ENCODE measurements around the gene ADAM22.

The ADAM22 gene

DNA sequence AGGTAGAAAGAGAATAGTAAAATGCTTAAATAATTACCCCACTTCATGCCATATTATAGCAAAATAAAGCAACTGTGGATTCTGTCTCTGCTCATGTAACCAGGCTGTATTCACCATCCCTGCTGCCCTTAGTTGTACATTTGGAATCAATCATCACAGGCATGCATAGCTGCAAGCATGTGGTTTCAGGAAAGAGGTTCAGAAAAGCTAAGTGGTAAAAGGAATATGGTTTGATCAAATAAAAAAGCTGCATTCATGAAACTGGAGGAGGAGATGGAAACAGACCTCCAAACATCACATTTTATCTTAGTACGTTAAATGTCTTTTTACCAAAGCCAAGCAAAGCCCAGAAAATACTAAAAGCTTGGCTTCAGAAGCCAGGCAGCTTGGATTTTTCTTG is 81.3 kb downstream of the ADAM22 start:
- no peaks in the 10 kb centered on the region for H3K36me3 Mint-ChIP-seq (ENCODE audit: low read depth)

GRCh38 chr7:88018501-88018900 is 84.5 kb downstream of the ADAM22 start:
- Mint-ChIP-seq H3K27ac (no peak overlapping the region), H3K4me3 (no peak overlapping the region), H3K27me3 (ENCODE audit: low read depth) (no peaks in the 10 kb centered on the region), H3K9me3 (no peaks in the 10 kb centered on the region), H3K4me1 (no peaks in the 10 kb centered on the region), H3K36me3 (ENCODE audit: low read depth) (no peaks in the 10 kb centered on the region)
- TF ChIP-seq, protein P1, sequence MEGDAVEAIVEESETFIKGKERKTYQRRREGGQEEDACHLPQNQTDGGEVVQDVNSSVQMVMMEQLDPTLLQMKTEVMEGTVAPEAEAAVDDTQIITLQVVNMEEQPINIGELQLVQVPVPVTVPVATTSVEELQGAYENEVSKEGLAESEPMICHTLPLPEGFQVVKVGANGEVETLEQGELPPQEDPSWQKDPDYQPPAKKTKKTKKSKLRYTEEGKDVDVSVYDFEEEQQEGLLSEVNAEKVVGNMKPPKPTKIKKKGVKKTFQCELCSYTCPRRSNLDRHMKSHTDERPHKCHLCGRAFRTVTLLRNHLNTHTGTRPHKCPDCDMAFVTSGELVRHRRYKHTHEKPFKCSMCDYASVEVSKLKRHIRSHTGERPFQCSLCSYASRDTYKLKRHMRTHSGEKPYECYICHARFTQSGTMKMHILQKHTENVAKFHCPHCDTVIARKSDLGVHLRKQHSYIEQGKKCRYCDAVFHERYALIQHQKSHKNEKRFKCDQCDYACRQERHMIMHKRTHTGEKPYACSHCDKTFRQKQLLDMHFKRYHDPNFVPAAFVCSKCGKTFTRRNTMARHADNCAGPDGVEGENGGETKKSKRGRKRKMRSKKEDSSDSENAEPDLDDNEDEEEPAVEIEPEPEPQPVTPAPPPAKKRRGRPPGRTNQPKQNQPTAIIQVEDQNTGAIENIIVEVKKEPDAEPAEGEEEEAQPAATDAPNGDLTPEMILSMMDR (IDR thresholded peaks at IDR 0.05; ENCODE audit: unreplicated experiment in 3 of 3): no peak

More for the DNA sequence above, 81.3 kb downstream of the ADAM22 start:
- no peaks in the 10 kb centered on the region for H3K9me3 Mint-ChIP-seq
- H3K27me3 Mint-ChIP-seq (ENCODE audit: low read depth): no peaks in the 10 kb centered on the region
- H3K27ac Mint-ChIP-seq: no peak overlapping the region
- no peaks in the 10 kb centered on the region for H3K4me1 Mint-ChIP-seq
- TF ChIP-seq, protein P1 (IDR thresholded peaks at IDR 0.05; ENCODE audit: unreplicated experiment in 3 of 3): no peak
- H3K4me3 Mint-ChIP-seq: no peak overlapping the region

DNA sequence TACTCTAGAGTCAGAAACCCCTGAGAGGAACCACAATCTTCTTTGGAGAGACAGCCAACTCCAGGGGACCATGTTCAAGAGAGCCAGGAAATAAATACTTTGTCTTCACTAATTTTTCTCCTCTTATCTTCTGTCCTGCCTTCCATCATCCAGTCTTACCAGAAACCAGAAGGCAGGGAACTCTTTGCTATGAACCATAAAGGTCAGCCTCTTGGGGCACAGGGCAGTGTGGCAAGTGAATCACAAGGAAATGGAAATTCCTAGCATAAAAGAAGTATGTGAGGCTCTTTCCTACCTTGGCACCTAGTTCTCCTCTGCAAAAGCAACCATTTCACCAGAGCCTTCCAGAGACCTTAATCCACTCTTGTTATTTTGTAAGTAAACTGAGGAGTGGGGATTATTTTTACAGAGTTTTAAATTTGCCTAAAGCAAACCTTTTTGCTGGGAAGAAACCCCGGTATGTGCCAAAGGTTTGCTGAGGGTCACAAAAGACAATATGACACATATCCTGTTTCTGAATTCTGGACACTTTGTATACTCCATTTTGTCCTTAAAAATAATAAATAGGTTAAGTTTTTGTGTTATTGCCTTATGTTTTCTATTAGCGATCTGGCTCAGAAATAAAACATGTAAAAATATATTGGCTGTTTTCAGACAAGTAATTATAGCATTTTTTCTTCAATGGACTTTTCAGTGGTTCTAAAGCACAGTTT is 87.1 kb downstream of the ADAM22 start:
- no peaks in the 10 kb centered on the region for H3K4me1 Mint-ChIP-seq
- no peaks in the 10 kb centered on the region for H3K27me3 Mint-ChIP-seq (ENCODE audit: low read depth)
- no peak overlapping the region for H3K4me3 Mint-ChIP-seq
- peaks cover 6% of the 10 kb centered on the region for H3K9me3 Mint-ChIP-seq
- no peak overlapping the region for H3K27ac Mint-ChIP-seq
- TF ChIP-seq, protein P1 (IDR thresholded peaks at IDR 0.05; ENCODE audit: unreplicated experiment in 3 of 3): no peak
- no peaks in the 10 kb centered on the region for H3K36me3 Mint-ChIP-seq (ENCODE audit: low read depth)

DNA sequence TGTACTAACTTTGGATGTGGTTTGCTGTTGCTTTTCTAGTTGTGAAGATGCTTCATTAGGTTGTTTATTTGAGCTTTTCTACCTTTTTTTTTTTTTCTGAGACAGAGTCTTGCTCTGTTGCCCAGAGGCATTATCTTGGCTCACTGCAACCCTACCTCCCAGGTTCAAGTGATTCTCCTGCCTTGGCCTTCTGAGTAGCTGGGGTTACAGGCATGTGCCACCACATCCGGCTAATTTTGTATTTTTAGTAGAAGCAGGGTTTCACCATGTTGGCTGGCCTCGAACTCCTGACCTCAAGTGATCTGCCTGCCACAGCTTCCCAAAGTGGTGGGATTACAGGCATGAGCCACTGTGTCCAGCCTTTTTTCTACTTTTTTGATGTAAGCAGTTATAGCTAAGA is 93.7 kb downstream of the ADAM22 start:
- TF ChIP-seq, protein P1 (IDR thresholded peaks at IDR 0.05; ENCODE audit: unreplicated experiment in 3 of 3): no peak
- no peak overlapping the region for H3K4me3 Mint-ChIP-seq
- no peak overlapping the region for H3K27ac Mint-ChIP-seq
- no peaks in the 10 kb centered on the region for H3K27me3 Mint-ChIP-seq (ENCODE audit: low read depth)
- peaks cover 22% of the 10 kb centered on the region for H3K36me3 Mint-ChIP-seq (ENCODE audit: low read depth)
- H3K9me3 Mint-ChIP-seq: peaks cover 35% of the 10 kb centered on the region
- no peaks in the 10 kb centered on the region for H3K4me1 Mint-ChIP-seq

DNA sequence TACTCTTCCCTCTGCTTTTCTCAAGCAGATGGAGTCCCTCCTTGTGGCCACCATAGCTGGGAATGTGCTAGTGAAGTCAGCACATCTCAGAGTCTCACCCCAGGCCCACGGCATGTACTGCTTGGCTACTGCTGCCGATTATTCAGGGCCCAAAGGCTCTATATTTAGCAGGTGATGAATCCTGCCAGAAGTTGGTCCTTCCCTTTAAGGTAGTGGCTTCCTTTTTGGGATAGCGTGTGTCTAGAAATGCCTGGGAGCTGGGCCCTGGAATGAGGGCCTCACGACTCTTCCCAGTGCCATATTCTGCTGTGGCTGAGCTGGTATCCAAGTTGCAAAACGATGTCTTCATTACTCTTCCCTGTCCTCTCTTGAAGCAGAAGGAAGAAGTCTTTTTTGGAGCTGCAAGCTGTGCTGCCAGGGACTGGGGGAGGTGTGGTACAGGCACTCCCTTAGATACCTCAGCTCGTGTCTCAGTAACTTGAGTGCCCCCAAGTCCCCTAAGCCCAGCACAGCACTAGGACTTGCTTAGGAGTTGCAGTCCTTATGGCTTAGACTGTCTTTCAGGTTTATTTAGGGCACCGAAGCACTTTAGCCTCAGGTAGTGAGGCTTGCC is 100.1 kb downstream of the ADAM22 start:
- Mint-ChIP-seq H3K4me1 (no peaks in the 10 kb centered on the region), H3K36me3 (ENCODE audit: low read depth) (peaks cover 23% of the 10 kb centered on the region), H3K27ac (no peak overlapping the region), H3K27me3 (ENCODE audit: low read depth) (no peaks in the 10 kb centered on the region), H3K9me3 (peaks cover 28% of the 10 kb centered on the region), H3K4me3 (no peak overlapping the region)
- TF ChIP-seq, protein P1 (IDR thresholded peaks at IDR 0.05; ENCODE audit: unreplicated experiment in 3 of 3): no peak

DNA sequence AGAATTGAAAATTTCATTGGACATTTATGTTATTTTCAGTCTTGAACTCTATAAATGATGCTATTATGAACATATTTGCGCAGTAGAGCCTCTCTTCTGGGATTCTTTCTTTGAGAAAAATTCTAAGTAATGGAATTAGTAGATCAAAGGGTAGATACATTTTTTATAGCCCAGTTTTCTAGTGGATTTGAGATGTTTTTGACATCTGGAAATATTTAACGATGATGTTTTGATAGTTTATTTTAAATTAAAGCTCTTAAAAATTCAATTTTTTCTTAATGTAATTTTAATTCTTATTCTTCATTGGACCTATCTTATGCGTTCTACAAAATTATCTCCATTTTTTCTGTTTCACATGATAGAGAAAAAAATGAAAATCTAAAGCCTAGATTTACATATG is 103.0 kb downstream of the ADAM22 start:
- TF ChIP-seq, protein P1 (IDR thresholded peaks at IDR 0.05; ENCODE audit: unreplicated experiment in 3 of 3): no peak
- no peak overlapping the region for H3K27ac Mint-ChIP-seq
- H3K4me3 Mint-ChIP-seq: no peak overlapping the region
- no peaks in the 10 kb centered on the region for H3K27me3 Mint-ChIP-seq (ENCODE audit: low read depth)
- H3K36me3 Mint-ChIP-seq (ENCODE audit: low read depth): peaks cover 10% of the 10 kb centered on the region
- peaks cover 4% of the 10 kb centered on the region for H3K4me1 Mint-ChIP-seq
- H3K9me3 Mint-ChIP-seq: peaks cover 8% of the 10 kb centered on the region

Data from nephron (organoid).